Measurements from ENCODE around the gene PLPPR2.
"Not testable (repeated sequence)": the region's sequence is repeated elsewhere in the genome, so short reads cannot be mapped to it uniquely, and the experiment has no call there.

The PLPPR2 gene

DNA sequence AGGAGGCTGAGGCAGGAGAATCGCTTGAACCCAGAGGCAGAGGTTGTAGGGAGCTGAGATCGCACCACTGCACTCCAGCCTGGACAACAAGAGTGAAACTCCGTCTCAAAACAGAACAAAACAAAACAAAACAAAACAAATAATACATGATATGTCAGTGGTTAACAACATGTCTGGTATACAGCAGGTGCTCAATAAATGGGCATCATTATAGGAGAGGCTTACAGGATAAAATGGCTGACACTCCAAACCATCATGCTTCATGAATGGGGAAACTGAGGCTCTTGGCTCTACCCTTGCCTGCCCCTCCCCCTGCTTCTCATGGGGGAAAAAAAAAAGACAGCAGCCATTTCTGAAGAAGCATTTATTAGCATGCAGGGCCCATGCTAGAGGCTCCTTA lies 12.8 kb upstream of the PLPPR2 start:
- no peak for DNase-seq

DNA sequence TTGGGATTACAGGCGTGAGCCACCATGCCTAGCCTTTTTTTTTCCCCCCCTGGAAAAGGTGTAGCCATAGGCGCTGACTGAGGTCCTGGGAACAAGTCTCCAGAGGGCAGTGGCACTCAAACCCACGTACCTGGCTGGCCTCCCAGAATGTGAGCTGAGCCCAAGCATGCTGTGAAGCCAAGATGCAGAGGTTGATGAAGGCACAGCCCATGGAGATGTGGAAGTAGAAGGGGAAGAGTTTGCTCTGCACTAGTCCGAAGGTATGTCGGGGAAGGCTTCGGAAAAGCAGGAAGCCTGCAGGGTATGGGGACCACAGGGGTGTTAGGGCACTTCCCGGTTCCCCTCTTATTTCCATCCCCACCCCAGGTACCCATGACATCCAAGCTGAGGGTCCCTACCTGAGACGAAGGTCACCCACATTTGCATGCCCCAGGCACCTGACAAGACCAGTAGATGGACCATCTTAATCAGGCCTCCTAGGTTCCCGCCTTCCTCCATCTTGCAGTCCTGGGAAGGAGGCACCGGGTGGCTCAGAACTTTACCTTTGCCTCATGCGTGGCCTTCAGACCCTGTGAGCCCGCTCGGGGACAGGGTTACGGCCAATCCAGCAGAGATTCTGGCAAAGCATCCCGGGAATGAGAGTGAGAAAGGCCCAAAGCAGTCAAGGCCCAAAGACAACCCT lies 10.0 kb upstream of the PLPPR2 start:
- no peak for DNase-seq

DNA sequence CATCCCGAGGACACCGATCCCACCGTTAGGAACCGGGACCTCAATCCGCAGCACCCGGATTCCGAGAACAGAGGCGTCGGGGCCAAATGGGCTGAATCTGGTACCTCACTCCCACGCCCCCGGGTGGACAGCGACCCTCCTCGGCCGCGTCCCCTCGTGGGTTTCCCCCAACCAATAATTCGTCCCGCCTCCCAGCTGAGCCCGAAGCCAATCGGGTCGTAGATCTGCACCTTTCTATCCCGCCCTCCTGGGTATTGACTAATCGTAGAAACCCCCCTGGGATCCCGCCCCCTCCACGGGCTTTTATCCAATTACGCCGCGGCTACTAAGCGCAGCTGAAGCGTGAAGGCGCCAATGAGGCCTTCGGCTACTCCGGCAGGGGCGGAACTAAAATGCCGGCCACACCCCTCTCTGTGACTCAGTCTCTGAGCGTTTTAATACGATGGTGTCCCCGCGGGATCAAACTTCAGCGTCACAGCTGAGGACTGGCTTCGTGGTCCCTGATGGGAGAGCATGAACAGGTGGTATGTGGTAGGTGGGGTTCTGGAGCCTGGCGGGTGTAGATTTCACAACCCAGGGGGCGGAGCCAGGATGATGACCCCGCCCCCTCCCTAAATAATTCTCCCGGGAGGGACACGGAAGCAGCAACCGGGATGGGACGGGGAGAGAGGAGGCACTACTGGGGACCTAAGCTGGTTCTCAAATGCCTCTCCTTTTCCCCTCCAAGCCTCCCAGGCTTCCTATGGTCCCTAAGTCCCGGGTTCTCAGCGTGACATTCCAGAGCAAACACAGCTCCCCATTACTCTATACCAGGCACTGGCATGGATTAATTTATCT lies 8.9 kb upstream of the PLPPR2 start, which contains the start of the genes CCDC159 and TMEM205:
Gene CCDC159 (plus strand): TSS at position 416 of the 837 bp plus-strand sequence. CDS start 88 bp downstream, at position 504.
Gene TMEM205 (minus strand): TSS at position 165 of the 837 bp plus-strand sequence. CDS start 649 bp downstream, outside the sequence.
- DNase-seq = peak; percentile 99

GRCh38 chr19:11347546-11348039 lies 7.6 kb upstream of the PLPPR2 start:
- no peak for DNase-seq

DNA sequence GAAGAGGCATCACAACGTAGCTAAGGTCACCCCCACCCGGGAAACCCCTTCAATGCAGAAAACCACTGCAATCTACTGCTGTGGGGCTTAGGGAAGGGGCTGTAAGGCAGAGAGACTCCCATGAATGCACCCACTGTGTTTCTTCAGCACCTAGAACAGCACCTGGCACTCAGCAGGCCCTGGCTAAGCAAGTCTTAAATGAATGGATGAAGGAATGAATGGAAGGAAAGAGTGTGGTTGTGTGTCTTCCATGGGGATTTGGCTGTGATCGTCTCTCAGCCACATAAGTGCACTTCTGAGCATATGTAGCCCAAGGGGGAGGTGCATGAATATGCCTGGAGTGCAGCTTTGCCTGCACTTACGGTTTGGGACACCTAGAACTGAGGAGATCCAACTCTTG lies 6.1 kb upstream of the PLPPR2 start:
- DNase-seq = no peak

GRCh38 chr19:11354102-11354501 lies 1.1 kb upstream of the PLPPR2 start:
- not testable (repeated sequence) for DNase-seq

GRCh38 chr19:11356074-11356397 lies 804 bp downstream of the PLPPR2 start:
- no peak for DNase-seq

DNA sequence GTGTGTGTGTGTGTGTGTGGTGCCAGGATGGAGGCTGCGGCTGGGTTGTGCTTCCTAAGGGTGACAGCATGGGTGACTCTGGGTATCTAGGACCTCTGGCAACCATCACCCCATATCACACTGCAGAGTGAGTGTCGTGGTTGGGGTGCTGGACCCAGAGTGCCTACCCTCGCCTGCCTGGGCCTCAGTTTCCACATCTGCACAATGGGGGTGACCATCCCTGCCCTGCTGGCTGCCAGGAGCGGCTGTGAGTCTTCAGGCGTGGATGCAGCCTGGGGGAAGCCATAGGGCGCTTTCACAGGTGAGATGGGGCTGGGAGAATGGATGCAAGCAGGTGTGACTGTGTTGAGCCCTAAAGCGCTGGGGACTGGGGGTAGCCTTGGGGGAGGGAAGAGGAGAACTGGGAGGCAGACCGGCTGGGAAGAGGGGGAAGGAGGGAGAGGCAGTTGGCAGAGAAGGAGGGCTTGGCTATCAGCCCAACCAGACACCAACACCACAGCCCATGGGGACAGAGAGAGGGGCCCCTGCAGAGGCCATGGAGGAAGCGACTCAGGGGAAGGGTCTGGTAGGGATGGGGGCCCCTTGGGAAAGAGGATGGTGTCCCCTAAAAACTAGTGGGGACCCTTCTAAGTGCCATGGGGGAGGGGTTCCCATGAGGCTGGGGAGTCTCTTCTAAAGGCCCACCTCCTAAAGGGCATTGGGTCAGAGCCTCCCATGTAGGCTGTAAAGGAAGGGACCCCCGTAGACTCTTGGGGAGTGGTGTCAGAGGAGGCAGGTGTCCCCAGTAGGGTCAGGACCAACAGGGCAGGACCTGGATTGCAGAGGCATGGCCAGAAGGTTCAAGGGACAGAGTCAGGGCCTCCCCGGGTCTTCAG lies 1.7 kb downstream of the PLPPR2 start:
- DNase-seq = no peak

DNA sequence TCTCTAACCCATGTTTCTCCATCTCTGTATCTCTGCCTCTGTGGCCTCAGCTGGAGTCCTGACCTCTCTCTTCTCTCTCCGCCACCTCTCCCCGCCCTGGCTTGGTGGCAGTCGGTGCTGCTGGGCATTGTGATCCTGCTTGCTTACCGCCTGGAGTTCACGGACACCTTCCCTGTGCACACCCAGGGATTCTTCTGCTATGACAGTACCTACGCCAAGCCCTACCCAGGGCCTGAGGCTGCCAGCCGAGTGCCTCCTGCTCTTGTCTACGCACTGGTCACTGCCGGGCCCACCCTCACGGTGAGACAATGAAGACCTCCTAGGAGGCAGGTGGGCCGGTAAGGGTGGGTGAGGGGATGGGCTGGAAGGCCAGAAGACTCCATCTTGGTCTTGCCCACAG lies 4.2 kb downstream of the PLPPR2 start:
- no peak for DNase-seq

DNA sequence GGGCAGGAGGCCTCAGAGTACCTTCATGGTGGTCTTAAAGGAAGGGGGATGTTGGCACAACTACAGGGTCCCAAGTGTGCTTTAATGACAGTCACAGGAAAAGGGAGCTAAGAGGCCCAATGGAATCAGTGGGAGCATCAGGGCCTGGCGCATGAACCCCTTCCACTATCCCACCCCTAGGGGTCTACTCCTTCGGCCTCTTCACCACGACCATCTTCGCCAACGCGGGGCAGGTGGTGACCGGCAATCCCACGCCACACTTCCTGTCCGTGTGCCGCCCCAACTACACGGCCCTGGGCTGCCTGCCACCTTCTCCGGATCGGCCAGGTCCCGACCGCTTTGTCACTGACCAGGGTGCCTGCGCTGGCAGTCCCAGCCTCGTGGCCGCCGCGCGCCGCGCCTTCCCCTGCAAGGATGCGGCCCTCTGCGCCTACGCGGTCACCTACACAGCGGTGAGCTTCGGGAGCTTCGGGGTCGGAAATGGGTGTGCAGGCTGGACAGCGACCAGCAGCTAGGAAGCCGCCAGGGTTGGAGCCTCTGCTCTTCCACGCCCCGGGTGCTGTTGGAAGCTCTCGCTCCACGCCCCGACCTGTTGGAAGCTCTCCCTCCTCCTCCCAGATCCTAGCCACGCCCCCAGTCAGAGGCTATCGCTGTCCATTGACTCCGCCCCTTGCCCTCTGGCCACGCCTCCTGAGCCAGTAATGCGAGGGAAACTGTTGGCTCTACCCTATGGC lies 6.0 kb downstream of the PLPPR2 start:
- no peak for DNase-seq

DNA sequence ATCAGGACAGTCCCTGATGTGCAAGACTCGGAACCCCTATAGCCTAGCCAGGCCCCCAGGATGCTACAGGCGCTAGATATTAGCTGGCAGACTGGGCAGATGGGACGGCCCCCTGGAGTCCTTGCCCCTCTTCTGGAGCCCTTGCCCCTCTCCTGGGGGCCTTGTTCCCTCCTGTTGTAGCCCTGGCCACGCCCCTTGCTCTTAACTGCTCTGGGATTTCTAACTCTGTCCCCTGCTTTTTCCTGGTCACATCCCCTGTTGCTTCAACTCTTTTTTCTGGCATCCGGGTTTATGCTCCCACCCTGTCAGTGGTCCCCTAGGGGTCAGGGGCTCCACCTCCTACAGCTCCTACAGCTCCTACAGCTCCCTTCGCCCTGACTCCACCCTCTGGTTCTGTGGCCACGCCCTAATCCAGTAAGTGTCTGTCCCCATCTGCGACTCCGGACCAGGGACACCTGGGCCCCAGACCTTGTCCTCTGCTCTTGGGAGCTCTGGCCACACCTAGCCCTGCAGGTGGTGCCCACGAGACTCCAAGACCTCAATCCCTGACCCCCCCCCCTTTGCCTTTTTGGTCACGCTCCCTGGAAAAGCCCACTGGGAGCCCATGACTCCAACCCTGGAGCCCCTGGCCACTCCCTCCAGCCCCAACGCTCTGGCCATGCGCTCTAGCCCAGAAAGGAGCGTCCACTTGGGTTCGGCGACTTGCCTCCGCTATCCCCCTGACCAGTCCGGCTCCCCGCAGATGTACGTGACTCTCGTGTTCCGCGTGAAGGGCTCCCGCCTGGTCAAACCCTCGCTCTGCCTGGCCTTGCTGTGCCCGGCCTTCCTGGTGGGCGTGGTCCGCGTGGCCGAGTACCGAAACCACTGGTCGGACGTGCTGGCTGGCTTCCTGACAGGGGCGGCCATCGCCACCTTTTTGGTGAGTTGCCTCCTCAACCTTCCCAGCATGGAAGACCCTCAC lies 6.8 kb downstream of the PLPPR2 start:
- no peak for DNase-seq

DNA sequence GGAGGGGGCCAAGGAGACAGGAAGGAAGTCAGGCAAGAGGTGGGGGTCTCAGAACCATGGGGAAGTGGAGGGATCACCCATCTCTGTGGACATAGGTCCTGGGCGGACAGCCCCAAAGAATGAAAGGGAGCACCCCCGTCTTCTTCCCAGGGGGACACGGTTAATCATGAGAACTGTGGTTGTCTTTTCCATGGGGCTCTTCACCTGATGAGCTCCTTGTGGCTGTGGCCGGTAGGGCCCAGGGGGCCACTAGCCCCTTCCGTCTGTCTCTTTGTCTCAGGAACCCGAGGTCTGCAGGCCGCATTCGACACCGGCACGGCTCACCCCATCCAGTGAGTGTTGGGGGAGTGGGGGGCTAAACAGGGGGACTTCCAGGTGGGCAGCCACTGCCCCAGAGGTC lies 8.6 kb downstream of the PLPPR2 start:
- DNase-seq = no peak

DNA sequence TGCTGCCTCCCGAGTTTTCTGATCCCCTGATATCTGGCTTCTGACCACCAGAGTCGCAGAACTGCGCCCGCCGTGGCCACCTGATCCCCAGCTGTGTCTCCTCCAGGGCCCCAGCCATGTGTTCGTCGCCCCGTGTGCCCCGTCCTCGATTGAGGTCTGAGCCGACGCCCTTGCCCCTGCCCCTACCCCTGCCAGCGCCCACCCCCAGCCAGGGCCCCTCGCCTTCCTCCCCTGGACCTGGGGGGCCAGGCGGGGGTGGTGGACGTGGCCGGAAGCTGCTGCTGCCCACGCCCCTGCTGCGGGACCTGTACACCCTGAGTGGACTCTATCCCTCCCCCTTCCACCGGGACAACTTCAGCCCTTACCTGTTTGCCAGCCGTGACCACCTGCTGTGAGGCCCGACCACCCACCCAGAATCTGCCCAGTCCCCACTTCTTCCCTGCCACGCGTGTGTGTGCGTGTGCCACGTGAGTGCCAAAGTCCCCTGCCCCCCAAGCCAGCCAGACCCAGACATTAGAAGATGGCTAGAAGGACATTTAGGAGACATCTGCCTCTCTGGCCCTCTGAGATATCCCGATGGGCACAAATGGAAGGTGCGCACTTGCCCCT lies 9.2 kb downstream of the PLPPR2 start:
- no peak for DNase-seq

DNA sequence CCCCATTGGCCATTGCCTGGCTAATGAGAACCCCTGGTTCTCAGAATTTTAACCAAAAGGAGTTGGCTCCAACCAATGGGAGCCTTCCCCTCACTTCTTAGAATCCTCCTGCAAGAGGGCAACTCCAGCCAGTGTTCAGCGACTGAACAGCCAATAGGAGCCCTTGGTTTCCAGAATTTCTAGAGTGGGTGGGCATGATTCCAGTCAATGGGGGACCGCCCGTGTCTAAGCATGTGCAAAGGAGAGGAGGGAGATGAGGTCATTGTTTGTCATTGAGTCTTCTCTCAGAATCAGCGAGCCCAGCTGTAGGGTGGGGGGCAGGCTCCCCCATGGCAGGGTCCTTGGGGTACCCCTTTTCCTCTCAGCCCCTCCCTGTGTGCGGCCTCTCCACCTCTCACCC lies 9.7 kb downstream of the PLPPR2 start:
- no peak for DNase-seq

DNA sequence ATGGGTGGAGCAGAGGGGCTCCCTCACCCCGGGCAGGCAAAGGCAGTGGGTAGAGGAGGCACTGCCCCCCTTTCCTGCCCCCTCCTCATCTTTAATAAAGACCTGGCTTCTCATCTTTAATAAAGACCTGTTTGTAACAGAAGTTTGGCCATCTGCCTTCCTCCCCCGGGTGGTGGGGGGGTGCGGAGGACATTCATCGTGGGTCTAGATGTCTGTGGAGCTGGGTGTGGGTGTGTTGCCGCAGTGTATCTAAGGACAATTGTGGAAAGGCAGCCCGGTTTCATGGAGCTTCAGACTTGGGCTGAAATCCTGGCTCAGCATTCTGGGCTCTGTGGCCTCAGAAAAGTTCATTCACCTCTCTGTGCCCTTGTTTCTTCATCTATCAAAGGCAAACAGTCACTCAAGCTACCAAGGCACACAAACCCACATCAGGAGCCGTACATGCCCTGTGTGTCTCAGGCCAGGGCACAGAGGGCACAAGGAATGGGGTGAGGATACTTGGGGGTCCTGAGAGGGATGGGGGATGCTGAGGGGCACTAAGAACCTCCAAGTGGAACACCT lies 10.4 kb downstream of the PLPPR2 start:
- DNase-seq = no peak

DNA sequence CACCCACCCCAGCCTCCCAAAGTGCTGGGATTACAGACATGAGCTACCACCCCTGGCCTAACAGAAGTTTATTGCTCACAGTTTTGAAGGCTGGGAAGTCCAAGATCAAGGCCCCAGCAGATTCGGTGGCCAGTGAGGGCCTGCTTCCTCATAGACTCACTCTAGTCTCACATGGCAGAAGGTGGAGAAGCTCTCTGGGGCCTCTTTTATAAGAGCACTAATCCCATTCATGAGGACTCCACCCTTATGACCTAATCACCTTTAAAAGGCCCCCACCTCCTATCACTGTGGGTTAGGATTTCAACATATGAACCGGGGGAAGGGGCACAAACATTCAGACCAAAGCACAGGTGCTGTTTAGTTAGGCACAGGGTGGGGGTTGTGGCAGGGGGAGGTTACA lies 12.3 kb downstream of the PLPPR2 start:
- no peak for DNase-seq

DNA sequence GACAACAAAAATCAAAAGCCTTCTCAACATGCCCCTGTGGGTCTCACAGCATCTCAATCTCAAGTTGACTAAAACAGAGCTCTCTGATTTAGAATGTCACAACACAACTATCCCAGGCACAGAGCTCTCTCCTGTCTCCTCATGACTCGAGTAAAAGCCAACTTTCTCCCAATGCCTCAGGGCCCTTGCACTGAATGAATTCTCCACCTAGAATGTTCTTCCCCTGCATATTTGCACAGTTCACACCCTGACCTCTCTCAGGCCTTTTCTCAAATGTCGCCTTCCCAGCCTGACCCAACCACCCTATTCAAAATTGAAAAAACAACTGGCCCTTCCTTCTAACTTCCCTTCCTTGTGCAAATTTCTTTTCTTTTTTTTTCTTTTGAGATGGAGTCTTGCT lies 15.5 kb downstream of the PLPPR2 start:
- DNase-seq = no peak

DNA sequence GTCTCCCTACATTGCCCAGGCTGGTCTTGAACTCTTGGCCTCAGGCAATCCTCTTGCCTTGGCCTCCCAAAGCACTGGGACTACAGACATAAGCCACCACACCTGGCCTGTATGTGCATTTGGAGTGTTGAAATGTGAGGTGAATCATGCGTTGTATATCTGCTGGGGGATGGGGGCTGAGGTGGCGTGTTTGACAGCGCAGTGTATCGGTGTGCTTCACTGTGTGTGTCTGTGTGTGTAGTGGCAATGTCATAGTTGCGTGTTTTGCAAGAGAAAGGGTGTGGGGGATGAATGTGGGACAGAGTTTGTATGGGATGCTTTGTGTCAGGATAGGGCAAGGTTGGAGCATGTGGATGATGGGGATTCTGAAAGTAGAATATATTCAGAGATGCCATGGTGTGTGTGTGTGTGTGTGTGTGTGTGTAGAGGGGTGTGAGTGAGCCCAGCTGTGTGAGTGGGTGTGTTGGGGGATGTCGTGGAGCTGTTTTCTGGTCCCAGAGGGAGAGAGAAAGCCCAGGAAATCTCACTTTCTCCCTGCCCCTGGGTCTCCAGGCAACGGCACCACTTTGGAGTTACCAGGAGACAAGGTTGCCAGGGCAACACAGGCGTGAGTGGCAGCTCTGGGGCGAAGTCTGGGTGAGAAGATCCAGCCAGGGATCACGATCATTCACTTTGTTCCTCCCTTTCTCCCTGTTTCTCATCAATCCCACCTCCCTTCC lies 18.1 kb downstream of the PLPPR2 start:
- no peak for DNase-seq

- DNase-seq = no peak
Measured at GRCh38 chr19:11373885-11374432, 18.7 kb downstream of the PLPPR2 start.

All from CD4-positive, alpha-beta T cell treated with Interleukin-12 subunit alpha and Interleukin-12 subunit beta, for 1 hour (primary cell).